ENCODE measurements around the gene GTPBP1. TPM values are rescaled to one million over a fixed set of nuclear protein-coding genes. Genes with fewer than 3 reads are reported as not detected.

Gene GTPBP1
- total RNA-seq, 1 donor from 2014 or later = 74.4 TPM

DNA sequence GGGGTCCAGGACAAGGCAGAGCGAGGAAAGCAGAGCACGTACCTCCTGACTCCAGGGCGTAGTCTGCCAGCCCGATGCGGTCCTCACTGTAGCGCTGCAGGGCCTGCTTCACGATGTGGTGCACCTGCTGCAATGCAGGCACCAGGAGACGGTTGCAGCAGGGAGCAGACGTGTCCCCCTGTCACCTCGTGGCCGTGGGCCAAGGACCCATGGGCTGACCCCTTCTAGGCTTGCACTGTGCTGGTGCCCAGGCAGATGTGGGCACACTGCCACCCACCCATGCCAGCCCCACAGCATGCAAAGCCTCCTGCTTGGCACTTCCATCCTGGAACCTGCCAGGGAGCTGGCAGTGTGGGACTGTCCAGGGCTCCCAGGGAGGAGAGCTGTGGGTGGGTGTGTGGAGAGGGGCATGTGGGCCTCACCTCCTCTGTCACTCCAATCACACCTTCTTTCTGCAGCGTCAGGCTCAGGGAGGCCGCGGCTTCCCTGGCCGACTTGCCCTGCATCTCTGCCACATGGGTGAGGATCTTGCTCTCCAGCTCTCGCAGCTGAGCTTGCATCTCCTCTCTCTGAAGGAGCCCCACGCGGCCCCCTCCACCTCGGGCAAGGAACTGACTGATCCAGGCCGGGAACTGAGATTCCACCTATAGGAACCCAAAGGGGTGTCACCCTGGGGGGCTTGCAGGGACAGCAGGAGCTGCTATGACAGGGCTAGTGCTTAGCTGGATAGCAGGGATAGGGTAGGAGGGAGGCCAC lies 33.7 kb downstream of the GTPBP1 start:
- intact Hi-C loops (cut with micrococcal nuclease) = no loop called here

- intact Hi-C loops (cut with micrococcal nuclease) = no loop called here
These were observed 34.5 kb downstream of the GTPBP1 start for GRCh38 chr22:38740116-38740723.

DNA sequence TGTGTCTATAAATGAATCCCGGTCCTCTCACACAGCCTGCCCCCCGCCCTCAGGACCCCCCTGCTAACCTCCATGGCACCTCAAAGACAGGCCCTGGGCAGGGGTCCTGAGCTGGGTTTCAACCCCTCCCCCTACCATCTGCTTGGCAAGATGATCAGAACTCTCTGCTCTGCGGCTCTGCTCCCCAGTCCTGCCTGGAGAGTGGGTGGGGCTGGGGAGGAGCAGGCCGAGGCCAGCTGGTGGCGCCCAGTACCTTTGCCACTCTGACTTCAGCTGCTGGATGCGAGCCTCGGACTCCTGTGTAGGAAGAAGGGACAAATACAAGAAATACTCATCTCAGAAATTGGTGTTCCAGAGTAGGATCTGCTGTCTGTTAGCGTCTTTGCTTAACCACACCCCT lies 35.0 kb downstream of the GTPBP1 start:
- intact Hi-C loops (cut with micrococcal nuclease) = no loop called here

GRCh38 chr22:38741166-38741565 lies 35.4 kb downstream of the GTPBP1 start:
- intact Hi-C loops (cut with micrococcal nuclease) = no loop called here

GRCh38 chr22:38741576-38741975 lies 35.8 kb downstream of the GTPBP1 start:
- intact Hi-C loops (cut with micrococcal nuclease) = no loop called here

DNA sequence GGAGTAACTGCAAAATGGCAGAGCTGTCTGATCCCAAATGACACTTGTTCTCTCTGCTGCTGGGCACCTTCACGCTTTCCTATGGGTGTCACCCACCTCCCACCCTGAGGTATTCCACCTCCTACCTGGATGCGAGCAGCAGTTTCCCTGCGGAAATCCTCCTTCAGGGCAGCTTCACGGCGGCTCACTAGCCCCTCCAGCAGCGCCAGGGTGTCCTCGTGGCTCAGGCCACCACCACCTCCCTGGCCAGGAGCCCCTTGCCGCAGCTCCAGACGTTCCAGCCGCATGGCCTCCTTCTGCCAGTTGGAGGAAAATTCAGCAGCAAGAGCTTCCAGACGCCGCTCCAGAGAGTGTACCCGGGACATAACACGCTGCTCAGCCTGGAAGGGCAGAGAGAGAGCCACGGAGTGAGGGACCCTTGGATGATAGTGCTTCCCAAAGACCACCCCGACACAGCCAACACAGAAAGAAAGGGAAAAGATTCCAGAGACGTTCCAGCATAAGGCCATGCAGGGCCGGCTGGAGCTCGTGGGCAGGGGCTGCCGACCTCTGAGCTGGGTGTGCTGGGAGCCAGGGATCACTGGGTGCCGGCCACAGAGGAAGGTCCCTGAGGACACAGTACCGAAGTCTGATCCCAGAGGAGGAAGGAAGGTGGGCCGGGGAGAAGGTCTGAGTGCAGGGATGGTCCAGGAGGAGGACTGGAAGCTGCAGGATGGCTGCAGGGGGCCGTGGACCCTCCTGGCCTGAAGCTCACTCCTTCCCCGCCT lies 36.6 kb downstream of the GTPBP1 start:
- intact Hi-C loops (cut with micrococcal nuclease) = no loop called here

DNA sequence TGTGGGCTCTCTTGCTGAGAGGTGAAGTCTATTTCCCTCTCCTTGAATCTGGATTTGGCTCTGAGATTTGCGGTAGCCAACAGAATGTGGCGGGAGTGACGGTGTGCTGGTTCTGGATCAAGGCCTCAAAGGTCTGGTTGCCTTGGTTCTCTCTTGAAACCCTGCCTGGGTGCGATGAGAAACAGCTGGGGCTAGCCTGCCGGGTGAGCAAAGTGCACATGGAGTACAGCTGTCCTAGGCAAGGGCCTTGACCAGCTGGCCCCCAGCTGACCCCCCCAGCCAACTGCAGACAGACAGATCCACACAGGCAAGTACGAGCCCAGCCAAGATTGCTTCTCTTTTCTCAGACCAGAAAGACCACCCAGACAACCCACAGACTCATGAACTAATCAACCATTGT lies 39.2 kb downstream of the GTPBP1 start:
- intact Hi-C loops (cut with micrococcal nuclease) = no loop called here

GRCh38 chr22:38745676-38746460 lies 40.1 kb downstream of the GTPBP1 start:
- intact Hi-C loops (cut with micrococcal nuclease) = no loop called here

DNA sequence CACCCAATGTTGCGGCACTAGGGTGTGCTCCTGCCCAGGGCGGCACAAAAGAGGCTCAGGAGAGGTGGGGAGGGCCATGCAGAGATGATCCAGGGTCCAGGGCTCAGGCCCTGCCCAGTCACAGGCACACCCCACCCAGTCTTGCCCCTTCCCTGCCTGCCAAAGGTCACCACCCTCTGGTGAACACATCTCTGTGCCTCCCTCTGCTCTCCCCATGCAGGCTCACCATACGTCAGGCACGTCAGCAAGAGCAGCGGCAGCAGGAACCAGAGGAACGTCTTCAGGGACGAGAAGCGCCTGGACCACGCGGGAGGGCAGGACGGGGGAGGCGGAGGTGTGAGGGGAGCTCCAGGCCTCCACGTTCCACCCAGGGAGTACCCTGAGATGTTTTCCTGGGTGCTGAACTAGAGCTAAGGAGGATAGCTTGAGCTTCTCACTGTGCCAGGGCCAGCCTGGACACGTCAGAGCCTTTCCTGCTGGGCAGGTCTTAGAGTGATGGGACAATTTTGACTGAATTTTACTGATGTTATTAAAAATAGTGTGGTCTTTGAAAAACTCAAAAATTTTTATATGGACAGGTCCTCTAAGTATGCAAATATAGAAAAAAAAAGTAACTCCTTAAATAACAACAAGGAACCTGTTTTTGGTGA lies 42.9 kb downstream of the GTPBP1 start:
- intact Hi-C loops (cut with micrococcal nuclease) = no loop called here

GRCh38 chr22:38750104-38750503 lies 44.4 kb downstream of the GTPBP1 start:
- intact Hi-C loops (cut with micrococcal nuclease) = loop anchor here (5.0 kb wide), 1 partner anchor 772 kb away; the partner anchor contains the start of gene ATF4

GRCh38 chr22:38750638-38751037 lies 44.9 kb downstream of the GTPBP1 start:
- intact Hi-C loops (cut with micrococcal nuclease) = loop anchor here (5.0 kb wide), 1 partner anchor 772 kb away; the partner anchor contains the start of gene ATF4

DNA sequence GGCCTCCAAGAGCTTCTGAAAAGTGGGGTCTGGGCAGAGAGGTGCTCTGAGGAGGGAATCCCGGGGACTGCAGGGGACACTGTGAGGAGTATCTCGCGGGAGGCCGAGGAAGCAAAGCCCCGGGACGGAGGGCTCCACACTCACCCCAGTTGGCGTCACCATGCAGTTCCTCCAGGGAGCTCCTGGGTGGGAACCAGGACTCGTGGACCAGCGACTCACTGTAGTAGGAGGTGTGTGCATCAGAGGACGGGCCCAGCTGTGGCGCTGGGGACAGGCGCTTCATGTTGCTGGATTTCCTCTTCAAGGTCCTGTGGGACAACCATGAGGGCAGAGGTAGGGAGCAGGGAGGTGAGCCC lies 45.3 kb downstream of the GTPBP1 start:
- intact Hi-C loops (cut with micrococcal nuclease) = loop anchor here (5.0 kb wide), 1 partner anchor 771 kb away; the partner anchor contains the start of gene ATF4

DNA sequence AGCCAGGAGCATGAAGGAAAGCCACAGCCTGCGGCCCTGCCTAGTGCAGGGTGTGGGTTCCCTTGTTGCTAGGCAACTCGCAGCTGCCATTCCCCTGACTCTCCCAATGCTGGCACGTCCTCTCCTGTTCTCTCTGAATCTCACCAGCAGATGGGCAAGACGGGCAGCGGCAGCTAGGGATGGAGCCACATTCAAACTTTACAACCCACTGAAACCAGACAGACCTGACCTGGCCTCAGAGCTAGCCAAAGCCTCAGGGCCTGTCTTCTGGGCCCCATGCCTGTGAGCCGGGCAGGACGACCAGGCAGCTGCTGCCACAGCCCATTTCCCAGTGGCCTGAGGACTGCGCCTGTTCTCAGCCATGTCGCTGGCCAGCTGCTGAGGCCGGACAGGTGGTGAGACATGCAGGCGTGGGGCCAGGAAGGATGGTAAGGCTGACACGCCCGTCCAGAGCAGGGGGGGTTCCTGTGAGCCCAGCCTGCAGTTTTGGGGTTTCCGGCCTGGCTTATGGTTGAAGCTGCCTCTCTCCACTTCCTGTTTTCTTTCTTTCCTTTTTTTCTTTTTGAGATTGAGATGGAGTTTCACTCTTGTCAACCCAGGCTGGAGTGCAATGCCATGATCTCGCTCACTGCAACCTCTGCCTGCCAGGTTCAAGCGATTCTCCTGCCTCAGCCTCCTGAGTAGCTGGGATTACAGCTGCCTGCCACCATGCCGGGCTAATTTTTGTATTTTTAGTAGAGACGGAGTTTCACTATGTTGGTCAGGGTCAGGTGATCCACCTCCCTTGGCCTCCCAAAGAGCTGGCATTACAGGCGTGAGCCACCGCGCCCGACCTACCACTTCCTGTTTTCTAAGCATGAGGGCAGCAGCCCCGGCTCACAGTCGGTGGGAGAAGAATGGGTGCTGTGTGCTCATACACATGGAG lies 45.9 kb downstream of the GTPBP1 start:
- intact Hi-C loops (cut with micrococcal nuclease) = loop anchor here (5.0 kb wide), 1 partner anchor 771 kb away; the partner anchor contains the start of gene ATF4

- intact Hi-C loops (cut with micrococcal nuclease) = loop anchor here (1.0 to 5.0 kb wide), 4 partner anchors 21 to 768 kb away; partner anchors contain the start of genes ATF4 and GTPBP1
These were observed 48.4 kb downstream of the GTPBP1 start for GRCh38 chr22:38753948-38754750.

GRCh38 chr22:38754751-38755154 lies 49.0 kb downstream of the GTPBP1 start:
- intact Hi-C loops (cut with micrococcal nuclease) = loop anchor here (1.0 to 5.0 kb wide), 6 partner anchors 22 to 768 kb away; partner anchors contain the start of genes ATF4, DNAL4, GTPBP1 and RPL3

- intact Hi-C loops (cut with micrococcal nuclease) = loop anchor here (2.0 to 5.0 kb wide), 4 partner anchors 23 to 562 kb away; partner anchors contain the start of genes DNAL4 and RPL3
These were observed 49.6 kb downstream of the GTPBP1 start for GRCh38 chr22:38755155-38755910.

DNA sequence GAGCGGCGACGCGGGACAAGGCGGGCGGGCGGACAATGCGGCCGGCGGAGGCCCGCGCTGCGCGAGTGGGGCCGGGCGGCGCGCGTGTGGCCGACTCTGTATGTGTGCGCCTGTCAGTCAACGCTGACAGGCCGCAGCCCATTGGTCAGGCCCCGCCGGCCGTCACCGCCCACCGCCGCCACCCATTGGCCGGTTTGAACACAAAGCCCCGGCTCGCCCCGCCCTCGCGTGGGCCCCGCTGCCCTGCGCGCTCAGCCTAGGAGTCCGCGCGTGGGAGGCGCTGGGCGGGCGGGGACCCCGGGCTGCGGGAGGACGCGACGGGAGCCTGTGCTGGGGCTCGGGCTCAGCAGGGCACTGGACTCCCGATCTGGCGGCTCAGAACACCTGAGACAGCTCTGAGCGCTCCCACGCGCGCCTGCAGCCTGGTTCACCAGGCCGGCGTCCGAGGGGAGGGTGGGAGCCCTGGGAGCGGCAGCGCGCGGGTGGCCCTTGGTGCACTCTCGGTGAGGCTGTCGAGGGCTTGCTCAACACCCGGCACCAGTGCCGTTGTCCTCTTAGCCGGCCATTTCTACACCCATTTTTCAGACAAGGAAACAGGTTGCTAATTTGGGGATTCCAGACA lies 50.3 kb downstream of the GTPBP1 start, which contains the start of gene SUN2:
TSS of gene SUN2 (minus strand) at position 88 of the 622 bp plus-strand sequence. CDS start 3,370 bp downstream, outside the sequence.
- intact Hi-C loops (cut with micrococcal nuclease) = loop anchor here (2.0 to 5.0 kb wide), 4 partner anchors 23 to 561 kb away; partner anchors contain the start of genes DNAL4 and RPL3
